Breast epithelium (tissue), 3 donors: ENCODE results near the gene LIPM.

Source experiments
- POLR2A ChIP-seq: fragments of 450-650 bp; IDR thresholded peaks from one replicate; pipeline ENCODE4 v1.6.1; 2016; ENCODE audit warnings: antibody characterized with exemption, mild to moderate bottlenecking, moderate library complexity
- POLR2AphosphoS5 ChIP-seq, 3 donors: sonication (generic); formaldehyde crosslinking; IDR thresholded peaks; one replicate each; pipeline ENCODE4 v1.6.1; 2017; ENCODE audit warnings: antibody characterized with exemption in 3 of 3
- TF ChIP-seq, protein P1 (sequence below), 3 donors: fragments of 450-650 bp; IDR thresholded peaks; one replicate each; pipeline ENCODE4 v1.5.1; 2016 to 2017; ENCODE audit warnings: antibody characterized with exemption in 3 of 3, mild to moderate bottlenecking in 3 of 3, moderate library complexity in 3 of 3

DNA sequence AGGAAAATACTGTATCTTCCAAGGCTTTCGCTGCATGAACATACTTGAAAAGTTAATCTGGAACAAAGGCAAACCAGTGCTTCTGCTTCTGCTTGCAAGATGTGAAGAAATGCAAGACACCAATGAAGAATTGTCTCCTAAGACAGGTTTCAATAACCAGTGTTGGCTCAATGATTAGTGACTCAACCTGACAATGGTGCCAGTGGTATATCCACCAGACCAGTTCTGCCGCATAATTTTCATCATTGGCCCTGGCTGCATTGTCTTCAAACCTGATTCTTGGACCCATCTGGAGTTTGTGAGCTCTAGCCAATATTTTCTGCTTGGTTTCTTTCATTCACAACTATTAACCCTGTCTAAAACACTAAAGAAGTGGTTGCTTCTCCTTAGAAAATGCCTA, 63.9 kb downstream of the LIPM start:
- TF ChIP-seq, protein P1, sequence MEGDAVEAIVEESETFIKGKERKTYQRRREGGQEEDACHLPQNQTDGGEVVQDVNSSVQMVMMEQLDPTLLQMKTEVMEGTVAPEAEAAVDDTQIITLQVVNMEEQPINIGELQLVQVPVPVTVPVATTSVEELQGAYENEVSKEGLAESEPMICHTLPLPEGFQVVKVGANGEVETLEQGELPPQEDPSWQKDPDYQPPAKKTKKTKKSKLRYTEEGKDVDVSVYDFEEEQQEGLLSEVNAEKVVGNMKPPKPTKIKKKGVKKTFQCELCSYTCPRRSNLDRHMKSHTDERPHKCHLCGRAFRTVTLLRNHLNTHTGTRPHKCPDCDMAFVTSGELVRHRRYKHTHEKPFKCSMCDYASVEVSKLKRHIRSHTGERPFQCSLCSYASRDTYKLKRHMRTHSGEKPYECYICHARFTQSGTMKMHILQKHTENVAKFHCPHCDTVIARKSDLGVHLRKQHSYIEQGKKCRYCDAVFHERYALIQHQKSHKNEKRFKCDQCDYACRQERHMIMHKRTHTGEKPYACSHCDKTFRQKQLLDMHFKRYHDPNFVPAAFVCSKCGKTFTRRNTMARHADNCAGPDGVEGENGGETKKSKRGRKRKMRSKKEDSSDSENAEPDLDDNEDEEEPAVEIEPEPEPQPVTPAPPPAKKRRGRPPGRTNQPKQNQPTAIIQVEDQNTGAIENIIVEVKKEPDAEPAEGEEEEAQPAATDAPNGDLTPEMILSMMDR (IDR thresholded peaks at IDR 0.05), result no peak
- TF ChIP-seq POLR2AphosphoS5 (IDR thresholded peaks at IDR 0.05) (no peak), POLR2A (no peak)
